ENCODE measurements around the gene ANKFN1.
"Not testable (repeated sequence)": the region's sequence is repeated elsewhere in the genome, so short reads cannot be mapped to it uniquely, and the experiment has no call there.

GRCh38 chr17:56412356-56412755 is 259.1 kb downstream of the ANKFN1 start:
- not testable (repeated sequence) for TF ChIP-seq CTCF (IDR thresholded peaks at IDR 0.05 in 4 of 5, conservative IDR thresholded peaks at IDR 0.05 in 1 of 5); POLR2A (IDR thresholded peaks at IDR 0.05)
